ENCODE data around the gene DONSON.
"Not testable (repeated sequence)": the region's sequence is repeated elsewhere in the genome, so short reads cannot be mapped to it uniquely, and the experiment has no call there.

Gene DONSON

DNA sequence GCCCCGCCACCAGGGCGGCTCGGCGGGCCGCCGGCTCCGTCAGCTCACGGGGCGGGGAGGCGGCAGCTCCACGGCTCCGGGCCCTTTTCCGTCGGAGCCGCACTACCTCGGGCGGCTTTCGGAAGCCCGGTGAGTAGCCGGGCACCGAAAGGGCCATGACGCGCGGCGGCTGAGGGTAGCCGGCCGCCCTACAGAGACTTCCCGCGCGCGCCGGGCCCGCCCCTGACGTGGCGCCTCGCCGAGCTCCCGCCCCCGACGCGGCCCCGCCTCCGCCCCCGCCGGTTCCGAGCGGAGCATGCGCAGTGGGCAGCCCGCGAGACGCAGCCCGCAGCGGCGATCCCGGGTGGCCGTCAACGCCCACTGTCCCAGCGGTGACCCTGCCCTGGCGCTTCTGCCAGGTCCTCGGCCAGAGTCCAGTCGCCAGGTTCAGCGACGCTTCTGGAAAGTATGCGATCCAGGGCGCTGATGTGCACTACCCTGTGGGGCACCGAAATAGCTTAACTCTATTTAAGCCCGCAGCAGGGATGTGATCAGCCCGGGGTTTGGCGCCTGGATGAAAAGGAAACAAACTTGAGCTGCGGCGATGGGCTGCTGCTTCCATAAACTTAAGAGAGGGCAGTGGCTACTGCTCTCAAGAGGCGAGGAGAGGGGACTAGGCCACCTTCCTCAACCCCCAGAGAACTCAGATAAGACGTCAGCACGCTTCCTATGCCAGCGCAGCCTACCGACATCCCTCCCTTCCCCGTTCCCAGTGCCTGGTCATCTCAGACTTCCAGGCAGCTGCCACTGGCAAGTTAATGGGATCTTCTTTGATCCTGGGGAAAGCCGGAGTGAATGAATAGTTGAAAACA is at the start of gene DONSON:
Gene DONSON (minus strand): TSS at position 200 of the 851 bp plus-strand sequence. CDS start 43 bp downstream, at position 157.
- peak; percentile 41 to 86 for DNase-seq (ENCODE audit: extremely low read depth in 1 of 2, low read depth in 1 of 2)

- DNase-seq (ENCODE audit: extremely low read depth in 1 of 2, low read depth in 1 of 2), result no peak
Observed at GRCh38 chr21:33634254-33634653, 45.8 kb upstream of the DONSON start.

GRCh38 chr21:33626151-33626550 is 37.7 kb upstream of the DONSON start:
- not testable (repeated sequence) for DNase-seq (ENCODE audit: extremely low read depth in 1 of 2, low read depth in 1 of 2)

DNA sequence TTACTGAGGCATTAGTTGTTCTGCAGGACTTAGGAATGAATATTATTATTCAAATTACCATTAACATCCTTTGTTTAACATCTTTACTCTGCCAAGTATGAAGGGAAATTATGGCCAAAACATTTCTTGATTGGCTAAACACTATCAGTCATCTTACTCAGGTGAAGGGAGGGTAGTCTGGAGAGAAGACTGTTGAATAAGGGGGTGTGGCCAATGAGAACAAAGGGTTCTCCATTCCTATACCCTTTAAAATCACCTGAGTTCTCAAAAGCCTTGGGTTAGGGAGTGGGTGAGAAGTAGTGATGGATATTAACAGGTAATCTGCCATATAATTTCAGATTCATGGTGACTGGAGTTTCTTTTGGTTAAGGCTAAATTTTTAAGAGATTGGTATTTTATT is 33.8 kb upstream of the DONSON start:
- DNase-seq (ENCODE audit: extremely low read depth in 1 of 2, low read depth in 1 of 2), result no peak

- DNase-seq (ENCODE audit: extremely low read depth in 1 of 2, low read depth in 1 of 2), result no peak
Observed at GRCh38 chr21:33619726-33620125, 31.2 kb upstream of the DONSON start.

DNA sequence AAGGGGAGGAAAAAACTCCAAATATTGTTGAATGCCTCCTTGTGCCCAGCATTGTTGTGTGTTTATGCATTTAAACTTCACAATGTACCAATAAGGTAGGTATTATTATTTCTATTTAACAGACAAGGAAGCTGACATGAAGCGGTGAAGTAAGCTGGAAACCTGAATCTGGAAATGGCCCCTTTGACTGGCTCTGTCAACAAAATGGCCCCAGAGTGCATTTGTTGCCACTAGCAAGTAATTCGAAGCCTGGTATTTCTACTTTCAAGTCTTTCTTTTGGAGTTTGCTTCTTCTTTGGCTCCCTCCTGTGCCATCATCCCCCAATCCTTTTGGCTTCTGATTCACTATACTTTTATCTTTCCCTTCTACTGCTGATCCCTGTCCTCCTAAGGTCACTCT is 29.9 kb upstream of the DONSON start:
- no peak for DNase-seq (ENCODE audit: extremely low read depth in 1 of 2, low read depth in 1 of 2)

DNA sequence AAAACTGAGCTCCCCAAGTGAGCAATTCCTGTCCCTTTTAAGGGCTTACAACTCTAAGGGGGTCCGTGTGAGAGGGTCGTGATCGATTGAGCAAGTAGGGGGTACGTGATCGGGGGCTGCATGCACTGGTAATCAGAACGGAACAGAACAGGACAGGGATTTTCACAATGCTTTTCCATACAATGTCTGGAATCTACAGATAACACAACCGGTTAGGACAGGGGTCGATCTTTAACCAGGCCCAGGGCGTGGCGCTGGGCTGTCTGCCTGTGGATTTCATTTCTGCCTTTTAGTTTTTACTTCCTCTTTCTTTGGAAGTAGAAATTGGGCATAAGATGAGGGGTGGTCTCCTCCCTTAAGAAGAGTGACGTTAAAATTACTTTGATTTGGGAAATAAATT is 29.1 kb upstream of the DONSON start:
- DNase-seq (ENCODE audit: extremely low read depth in 1 of 2, low read depth in 1 of 2), result not testable (repeated sequence)

DNA sequence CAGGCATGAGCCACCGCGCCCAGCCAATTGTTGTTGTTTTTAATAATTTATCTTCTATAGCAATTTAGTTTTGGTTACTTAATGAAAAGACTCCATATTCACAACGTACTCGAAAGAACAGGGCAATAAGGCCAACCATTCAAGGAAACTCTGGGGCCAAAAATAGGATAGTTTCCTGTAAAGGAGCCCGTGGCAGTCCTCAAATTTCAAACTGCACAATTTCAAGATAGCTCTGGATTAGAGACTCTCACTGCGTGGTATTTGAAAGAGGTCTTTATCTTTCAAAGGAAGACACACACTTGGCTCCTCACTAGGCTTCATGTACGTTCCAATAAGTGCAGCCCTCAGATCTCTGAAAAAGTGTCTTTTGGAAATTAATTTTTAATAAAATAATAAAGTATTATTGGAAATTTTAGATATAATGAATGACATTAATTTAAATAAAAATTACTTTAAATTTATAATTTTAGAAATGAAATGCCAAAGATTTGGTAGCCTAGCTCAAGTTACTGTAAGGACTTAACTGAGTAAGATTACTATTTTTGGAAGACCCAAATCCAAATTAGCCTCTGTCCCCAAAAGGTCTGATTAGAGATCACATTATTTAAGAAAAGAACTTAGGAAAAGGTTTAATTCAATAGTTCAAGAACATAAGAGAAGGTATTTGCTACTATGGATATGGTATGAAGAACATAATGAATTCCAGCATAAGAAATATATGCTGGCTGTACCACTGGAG is 22.7 kb upstream of the DONSON start:
- DNase-seq (ENCODE audit: extremely low read depth in 1 of 2, low read depth in 1 of 2), result no peak

GRCh38 chr21:33608559-33608958 is 20.1 kb upstream of the DONSON start:
- no peak for DNase-seq (ENCODE audit: extremely low read depth in 1 of 2, low read depth in 1 of 2)

DNA sequence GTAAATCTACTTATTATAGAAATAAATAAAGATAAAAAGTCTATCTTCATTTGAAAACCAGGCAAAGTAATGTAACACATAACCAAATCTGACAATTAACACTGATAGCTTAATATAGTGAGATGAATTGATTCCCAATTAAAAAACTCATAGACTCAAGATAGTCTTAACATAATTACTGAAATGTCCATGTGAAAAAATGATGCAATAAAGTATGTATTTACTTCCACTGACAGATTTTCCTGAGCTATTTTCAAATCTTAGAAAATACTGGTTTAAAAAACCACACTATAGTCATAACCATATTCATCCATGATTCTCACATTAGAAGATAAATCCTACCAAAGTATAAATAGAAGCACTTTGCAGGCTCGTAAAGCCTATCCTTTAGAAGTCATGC is 9.6 kb upstream of the DONSON start:
- DNase-seq (ENCODE audit: extremely low read depth in 1 of 2, low read depth in 1 of 2), result no peak

GRCh38 chr21:33587792-33588484 is 546 bp downstream of the DONSON start:
- DNase-seq (ENCODE audit: extremely low read depth in 1 of 2, low read depth in 1 of 2), result peak in 1 of 2 donors; percentile 2

GRCh38 chr21:33586927-33587326 is 1.6 kb downstream of the DONSON start:
- DNase-seq (ENCODE audit: extremely low read depth in 1 of 2, low read depth in 1 of 2), result no peak

- DNase-seq (ENCODE audit: extremely low read depth in 1 of 2, low read depth in 1 of 2), result no peak
Observed at GRCh38 chr21:33584455-33584854, 4.0 kb downstream of the DONSON start.

GRCh38 chr21:33578959-33579542 is 9.4 kb downstream of the DONSON start:
- no peak for DNase-seq (ENCODE audit: extremely low read depth in 1 of 2, low read depth in 1 of 2)

GRCh38 chr21:33578214-33578613 is 10.3 kb downstream of the DONSON start:
- DNase-seq (ENCODE audit: extremely low read depth in 1 of 2, low read depth in 1 of 2), result no peak

DNA sequence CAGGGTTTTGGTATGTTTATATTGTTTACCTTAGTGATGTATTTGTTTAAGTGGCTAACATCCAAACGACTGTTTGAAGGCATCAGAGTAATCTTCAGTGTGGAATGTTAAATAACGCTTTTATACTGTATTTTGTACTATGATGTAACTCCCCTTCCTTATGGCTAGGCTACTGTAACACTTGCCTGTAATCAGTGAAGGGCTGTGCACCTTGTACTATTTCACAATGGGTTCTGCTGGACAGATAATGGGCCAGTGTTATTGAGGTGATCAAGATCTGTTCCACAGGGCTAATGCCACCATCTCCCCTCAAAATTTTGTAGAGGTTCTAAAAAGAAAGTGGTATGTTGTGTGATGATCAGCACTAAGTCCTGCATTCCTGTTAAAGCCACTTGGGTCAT is 11.7 kb downstream of the DONSON start:
- not testable (repeated sequence) for DNase-seq (ENCODE audit: extremely low read depth in 1 of 2, low read depth in 1 of 2)

DNA sequence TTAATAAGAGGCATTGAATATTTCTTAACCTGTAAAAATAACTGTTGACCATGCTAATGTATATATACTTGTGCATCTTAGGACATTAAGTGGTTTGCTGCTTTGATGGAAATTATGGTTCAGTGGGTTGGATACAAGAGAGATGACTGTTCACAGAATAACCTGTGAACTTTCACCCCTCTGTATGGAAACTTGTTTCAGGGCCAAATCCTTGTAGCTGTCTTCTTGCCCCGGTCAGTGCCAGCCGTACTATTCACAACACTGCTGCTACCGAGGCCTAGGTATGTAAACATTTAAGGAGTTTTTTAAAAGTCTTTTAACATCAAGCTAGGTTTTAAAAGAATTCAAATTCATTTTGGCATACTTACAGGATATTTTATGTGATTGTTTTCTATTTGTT is 16.1 kb downstream of the DONSON start:
- DNase-seq (ENCODE audit: extremely low read depth in 1 of 2, low read depth in 1 of 2), result no peak

DNA sequence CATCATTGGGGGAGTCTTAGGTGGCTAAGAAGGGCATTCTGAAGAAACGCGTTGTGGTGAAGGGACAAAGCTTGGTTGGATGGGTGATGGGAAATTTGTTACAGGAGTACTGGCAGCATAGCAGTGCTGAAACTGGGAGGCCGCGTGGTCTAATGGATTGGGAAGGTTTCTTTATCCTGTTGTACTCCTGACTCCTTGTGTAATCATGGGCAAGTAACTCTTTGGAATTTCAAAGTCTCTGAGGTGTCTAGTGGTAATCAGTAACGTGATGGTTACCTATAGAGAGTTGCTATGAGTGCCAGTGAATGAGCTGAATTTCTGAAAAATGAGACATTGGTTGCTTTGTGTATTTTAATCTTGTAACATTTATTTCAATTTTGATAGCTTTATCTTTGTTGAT is 18.5 kb downstream of the DONSON start:
- DNase-seq (ENCODE audit: extremely low read depth in 1 of 2, low read depth in 1 of 2), result no peak

- no peak for DNase-seq (ENCODE audit: extremely low read depth in 1 of 2, low read depth in 1 of 2)
Observed at GRCh38 chr21:33568448-33568847, 20.0 kb downstream of the DONSON start.

DNA sequence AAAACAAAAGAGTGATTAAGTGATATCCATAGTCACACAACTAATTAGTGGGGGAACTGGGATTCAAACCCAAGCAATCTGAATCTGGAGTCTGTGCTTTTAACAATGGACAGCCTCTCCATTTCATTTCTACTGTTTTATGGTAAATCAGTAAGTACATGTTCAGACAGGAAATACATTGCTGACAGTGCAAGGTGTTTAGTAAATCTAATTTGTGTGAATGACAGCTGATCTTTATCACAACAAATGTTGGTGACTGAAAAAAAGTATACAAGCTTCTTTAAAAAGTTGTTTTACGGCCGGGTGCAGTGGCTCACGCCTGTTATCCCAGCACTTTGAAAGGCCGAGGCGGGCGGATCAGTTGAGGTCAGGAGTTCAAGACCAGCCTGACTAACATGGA is 20.6 kb downstream of the DONSON start:
- no peak for DNase-seq (ENCODE audit: extremely low read depth in 1 of 2, low read depth in 1 of 2)

DNA sequence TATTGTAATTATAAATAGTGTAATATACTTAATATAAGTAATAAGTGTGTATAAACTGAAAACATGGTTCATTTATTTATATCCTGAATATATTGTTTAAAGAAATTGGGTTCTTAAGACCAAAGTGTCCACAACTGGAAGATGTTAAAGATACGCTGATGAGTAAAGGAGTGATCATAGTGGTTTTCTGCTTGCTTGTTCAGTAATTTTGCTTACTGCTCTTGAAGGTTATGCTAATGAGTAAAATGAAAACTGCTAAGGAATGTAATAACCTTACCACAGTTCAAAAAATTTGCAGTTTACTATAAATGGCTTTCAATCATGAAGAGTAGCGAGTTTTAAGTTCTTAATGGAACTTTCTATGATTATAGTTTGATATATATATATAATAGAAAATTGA is 22.0 kb downstream of the DONSON start:
- DNase-seq (ENCODE audit: extremely low read depth in 1 of 2, low read depth in 1 of 2), result no peak
